ENCODE results near the gene SNTG2. TPM values are rescaled to one million over a fixed set of nuclear protein-coding genes. Genes with fewer than 3 reads are reported as not detected.

The SNTG2 gene
- total and polyA plus RNA-seq, 2 donors (not counting 1 experiment from before 2014, with no cell fraction given) = 0.06 TPM; not detected in 1

DNA sequence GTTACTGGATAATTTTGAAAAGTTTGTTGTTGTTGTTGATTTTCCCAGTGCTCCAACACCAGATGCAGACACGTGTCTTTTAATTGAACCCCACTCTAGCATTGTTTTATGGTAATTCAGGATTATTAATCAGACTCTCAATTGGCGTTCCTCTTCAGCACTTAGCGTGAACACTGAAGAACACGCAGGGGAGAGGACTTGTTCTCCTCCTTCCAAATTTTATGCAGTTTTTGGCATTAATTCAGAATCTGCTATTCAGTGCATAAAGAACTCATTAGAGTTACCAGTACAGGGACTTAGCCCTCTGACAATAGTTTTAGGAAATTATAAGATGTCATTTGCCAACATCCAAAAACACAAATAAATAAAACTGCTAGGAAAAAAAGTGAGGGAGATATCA lies 75.5 kb downstream of the SNTG2 start:
- no peaks in the 10 kb centered on the region for H3K27me3 ChIP-seq (ENCODE audit: control insufficient read depth, insufficient read depth, low read length)
- no peak overlapping the region for H3K9ac ChIP-seq (ENCODE audit: insufficient read depth, low read length)
- DNase-seq (ENCODE audit: low read depth in 2 of 2) = no peak
- no peak overlapping the region for H3K4me2 ChIP-seq (ENCODE audit: extremely low read depth, insufficient read depth, low read length)
- no peak for TF ChIP-seq EZH2 (IDR thresholded peaks at IDR 0.05; ENCODE audit: low read length, missing control alignments)
- no peak for TF ChIP-seq CTCF (conservative IDR thresholded peaks at IDR 0.05 in 1 of 2, IDR thresholded peaks at IDR 0.05 in 1 of 2; ENCODE audit: low read depth in 1 of 2, low read length in 2 of 2)
- H2AFZ ChIP-seq (ENCODE audit: low read length) = no peak overlapping the region
- H3K4me3 ChIP-seq (replicated peaks in 1 of 4; ENCODE audit: control extremely low read depth in 1 of 4, insufficient read depth in 1 of 4, low read depth in 3 of 4, low read length in 4 of 4) = no peak overlapping the region
- H3K4me1 ChIP-seq (ENCODE audit: control insufficient read depth, extremely low read depth, insufficient read depth, low read length) = no peaks in the 10 kb centered on the region
- H4K20me1 ChIP-seq (ENCODE audit: control insufficient read depth, extremely low read depth, insufficient read depth, low read length) = no peaks in the 10 kb centered on the region
- no peak overlapping the region for H3K27ac ChIP-seq (ENCODE audit: insufficient read depth, low read length)
- no peaks in the 10 kb centered on the region for H3K36me3 ChIP-seq (ENCODE audit: control insufficient read depth, insufficient read depth, low read length)
- no peaks in the 10 kb centered on the region for H3K79me2 ChIP-seq (ENCODE audit: control insufficient read depth, insufficient read depth, low read length)
- H3K9me3 ChIP-seq (ENCODE audit: control insufficient read depth, insufficient read depth, low read depth, low read length) = no peaks in the 10 kb centered on the region

DNA sequence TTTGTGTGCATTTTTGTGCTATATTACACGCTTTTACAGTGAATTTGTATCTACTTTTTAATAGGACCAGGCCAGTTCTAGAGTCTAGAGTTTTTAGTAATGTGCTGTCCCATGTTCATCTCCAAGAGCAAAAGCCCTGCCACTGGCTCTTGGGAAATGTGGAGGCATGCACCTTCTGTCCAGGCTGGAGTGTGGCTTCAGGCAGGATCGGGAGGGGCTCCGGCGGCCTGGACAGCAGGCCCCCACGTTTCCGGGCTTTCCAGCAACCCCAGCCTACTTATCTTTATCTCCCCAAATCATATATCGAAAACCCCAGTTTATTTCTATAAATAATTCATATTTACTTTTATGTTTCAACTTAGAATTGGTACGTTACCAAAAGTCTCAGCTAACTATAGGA lies 78.2 kb downstream of the SNTG2 start:
- no peak overlapping the region for H3K4me2 ChIP-seq (ENCODE audit: extremely low read depth, insufficient read depth, low read length)
- no peaks in the 10 kb centered on the region for H3K4me1 ChIP-seq (ENCODE audit: control insufficient read depth, extremely low read depth, insufficient read depth, low read length)
- no peak overlapping the region for H3K9ac ChIP-seq (ENCODE audit: insufficient read depth, low read length)
- no peaks in the 10 kb centered on the region for H3K27me3 ChIP-seq (ENCODE audit: control insufficient read depth, insufficient read depth, low read length)
- no peaks in the 10 kb centered on the region for H3K36me3 ChIP-seq (ENCODE audit: control insufficient read depth, insufficient read depth, low read length)
- H4K20me1 ChIP-seq (ENCODE audit: control insufficient read depth, extremely low read depth, insufficient read depth, low read length) = no peaks in the 10 kb centered on the region
- H2AFZ ChIP-seq (ENCODE audit: low read length) = no peak overlapping the region
- TF ChIP-seq CTCF (conservative IDR thresholded peaks at IDR 0.05 in 1 of 2, IDR thresholded peaks at IDR 0.05 in 1 of 2; ENCODE audit: low read depth in 1 of 2, low read length in 2 of 2) (no peak), EZH2 (IDR thresholded peaks at IDR 0.05; ENCODE audit: low read length, missing control alignments) (no peak)
- H3K79me2 ChIP-seq (ENCODE audit: control insufficient read depth, insufficient read depth, low read length) = no peaks in the 10 kb centered on the region
- H3K4me3 ChIP-seq (replicated peaks in 1 of 4; ENCODE audit: control extremely low read depth in 1 of 4, insufficient read depth in 1 of 4, low read depth in 3 of 4, low read length in 4 of 4) = no peak overlapping the region
- no peak for DNase-seq (ENCODE audit: low read depth in 2 of 2)
- H3K9me3 ChIP-seq (ENCODE audit: control insufficient read depth, insufficient read depth, low read depth, low read length) = no peaks in the 10 kb centered on the region
- H3K27ac ChIP-seq (ENCODE audit: insufficient read depth, low read length) = no peak overlapping the region

GRCh38 chr2:1032030-1032429 lies 81.4 kb downstream of the SNTG2 start:
- H3K4me3 ChIP-seq (replicated peaks in 1 of 4; ENCODE audit: control extremely low read depth in 1 of 4, insufficient read depth in 1 of 4, low read depth in 3 of 4, low read length in 4 of 4) = no peak overlapping the region
- no peak for DNase-seq (ENCODE audit: low read depth in 2 of 2)
- TF ChIP-seq EZH2 (IDR thresholded peaks at IDR 0.05; ENCODE audit: low read length, missing control alignments) = no peak
- TF ChIP-seq CTCF (conservative IDR thresholded peaks at IDR 0.05 in 1 of 2, IDR thresholded peaks at IDR 0.05 in 1 of 2; ENCODE audit: low read depth in 1 of 2, low read length in 2 of 2) = no peak
- H3K4me1 ChIP-seq (ENCODE audit: control insufficient read depth, extremely low read depth, insufficient read depth, low read length) = no peaks in the 10 kb centered on the region
- no peak overlapping the region for H2AFZ ChIP-seq (ENCODE audit: low read length)
- H3K36me3 ChIP-seq (ENCODE audit: control insufficient read depth, insufficient read depth, low read length) = no peaks in the 10 kb centered on the region
- H3K27me3 ChIP-seq (ENCODE audit: control insufficient read depth, insufficient read depth, low read length) = no peaks in the 10 kb centered on the region
- H3K27ac ChIP-seq (ENCODE audit: insufficient read depth, low read length) = no peak overlapping the region
- no peaks in the 10 kb centered on the region for H4K20me1 ChIP-seq (ENCODE audit: control insufficient read depth, extremely low read depth, insufficient read depth, low read length)
- H3K79me2 ChIP-seq (ENCODE audit: control insufficient read depth, insufficient read depth, low read length) = no peaks in the 10 kb centered on the region
- no peak overlapping the region for H3K9ac ChIP-seq (ENCODE audit: insufficient read depth, low read length)
- H3K4me2 ChIP-seq (ENCODE audit: extremely low read depth, insufficient read depth, low read length) = no peak overlapping the region
- H3K9me3 ChIP-seq (ENCODE audit: control insufficient read depth, insufficient read depth, low read depth, low read length) = no peaks in the 10 kb centered on the region
